ENCODE measurements around the gene FBXO41. TPM values are rescaled to one million over a fixed set of nuclear protein-coding genes. Genes with fewer than 3 reads are reported as not detected.

Gene FBXO41
- total and polyA plus RNA-seq, 9 of the 15 experiments (the other 6 are each of a cell fraction or from before 2014, with no cell fraction given): 0.21 to 8.2 (median 3.5) TPM

- Histone ChIP-seq H4K20me1 (replicated peaks; ENCODE audit: control insufficient read depth, insufficient read depth, low read length) (peaks cover 5% of the 10 kb centered on the region; the same call in 1 of the 2 replicates), H3K9me3 (replicated peaks; ENCODE audit: control insufficient read depth, insufficient read depth, low read depth, low read length) (no peaks in the 10 kb centered on the region), H3K79me2 (ENCODE audit: control insufficient read depth, insufficient read depth, low read length) (no peaks in the 10 kb centered on the region), H3K9ac (ENCODE audit: insufficient read depth in 1 of 2, low read depth in 2 of 2, low read length in 2 of 2) (no peak overlapping the region), H2AFZ (ENCODE audit: low read depth, low read length) (no peak overlapping the region), H3K4me2 (ENCODE audit: insufficient read depth, low read length) (no peak overlapping the region), H3K4me3 (no peak overlapping the region), H3K27ac (ENCODE audit: extremely low read depth, low read depth, low read length) (no peak overlapping the region), H3K27me3 (ENCODE audit: control insufficient read depth in 2 of 2, insufficient read depth in 2 of 2, low read length in 2 of 2) (peaks cover 0 to 8% of the 10 kb centered on the region in 2 experiments; a peak in 1 of 5 replicates), H3K4me1 (replicated peaks in 1 of 2; ENCODE audit: control insufficient read depth in 2 of 2, insufficient read depth in 2 of 2, low read length in 2 of 2) (peaks cover 0 to 2% of the 10 kb centered on the region in 2 experiments; a peak in 2 of 5 replicates), H3K9me1 (ENCODE audit: control insufficient read depth, insufficient read depth, low read length) (no peaks in the 10 kb centered on the region), H3K36me3 (ENCODE audit: control insufficient read depth, insufficient read depth, low read length) (peaks cover 6% of the 10 kb centered on the region; the same call in 1 of the 3 replicates)
- ChIA-PET CTCF (ENCODE audit: low intra/inter-chr PET ratio) (no interaction called here), POLR2A (interaction anchor here (1.7 kb wide), 1 partner anchor 11 kb away, joined by 9 read pairs; no protein-coding TSS in a partner anchor)
- DNase-seq (ENCODE audit: extremely low read depth in 1 of 4, low spot score in 3 of 4) (no peak), FAIRE-seq (no peak), ATAC-seq (no peak)
- WGBS (ENCODE audit: insufficient coverage, low coverage, missing lambda C conversion rate): 35% methylated on average over 8 of the region's 14 CpGs
- intact Hi-C loops (cut with micrococcal nuclease) (no loop called here), in situ Hi-C loops (cut with MboI) (no loop called here)
- TF ChIP-seq, protein P1, sequence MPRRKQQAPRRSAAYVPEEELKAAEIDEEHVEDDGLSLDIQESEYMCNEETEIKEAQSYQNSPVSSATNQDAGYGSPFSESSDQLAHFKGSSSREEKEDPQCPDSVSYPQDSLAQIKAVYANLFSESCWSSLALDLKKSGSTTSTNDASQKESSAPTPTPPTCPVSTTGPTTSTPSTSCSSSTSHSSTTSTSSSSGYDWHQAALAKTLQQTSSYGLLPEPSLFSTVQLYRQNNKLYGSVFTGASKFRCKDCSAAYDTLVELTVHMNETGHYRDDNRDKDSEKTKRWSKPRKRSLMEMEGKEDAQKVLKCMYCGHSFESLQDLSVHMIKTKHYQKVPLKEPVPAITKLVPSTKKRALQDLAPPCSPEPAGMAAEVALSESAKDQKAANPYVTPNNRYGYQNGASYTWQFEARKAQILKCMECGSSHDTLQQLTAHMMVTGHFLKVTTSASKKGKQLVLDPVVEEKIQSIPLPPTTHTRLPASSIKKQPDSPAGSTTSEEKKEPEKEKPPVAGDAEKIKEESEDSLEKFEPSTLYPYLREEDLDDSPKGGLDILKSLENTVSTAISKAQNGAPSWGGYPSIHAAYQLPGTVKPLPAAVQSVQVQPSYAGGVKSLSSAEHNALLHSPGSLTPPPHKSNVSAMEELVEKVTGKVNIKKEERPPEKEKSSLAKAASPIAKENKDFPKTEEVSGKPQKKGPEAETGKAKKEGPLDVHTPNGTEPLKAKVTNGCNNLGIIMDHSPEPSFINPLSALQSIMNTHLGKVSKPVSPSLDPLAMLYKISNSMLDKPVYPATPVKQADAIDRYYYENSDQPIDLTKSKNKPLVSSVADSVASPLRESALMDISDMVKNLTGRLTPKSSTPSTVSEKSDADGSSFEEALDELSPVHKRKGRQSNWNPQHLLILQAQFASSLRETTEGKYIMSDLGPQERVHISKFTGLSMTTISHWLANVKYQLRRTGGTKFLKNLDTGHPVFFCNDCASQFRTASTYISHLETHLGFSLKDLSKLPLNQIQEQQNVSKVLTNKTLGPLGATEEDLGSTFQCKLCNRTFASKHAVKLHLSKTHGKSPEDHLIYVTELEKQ (CRISPR knock-in tag; IDR thresholded peaks at IDR 0.05): no peak
- TF ChIP-seq ZNF778 (CRISPR knock-in tag; IDR thresholded peaks at IDR 0.05) (no peak), FOXA3 (CRISPR knock-in tag; conservative IDR thresholded peaks at IDR 0.05 in 1 of 2, IDR thresholded peaks at IDR 0.05 in 1 of 2) (no peak), MECOM (CRISPR knock-in tag; IDR thresholded peaks at IDR 0.05) (no peak), BDP1 (IDR thresholded peaks at IDR 0.05; ENCODE audit: insufficient read depth, insufficient read length) (no peak), NR2C1 (IDR thresholded peaks at IDR 0.05) (no peak), NR2C1 (tag; IDR thresholded peaks at IDR 0.05) (no peak), RBM15 (IDR thresholded peaks at IDR 0.05; ENCODE audit: insufficient read depth, low read length) (no peak), ZNF175 (CRISPR knock-in tag; IDR thresholded peaks at IDR 0.05; ENCODE audit: low read depth) (no peak), KHSRP (IDR thresholded peaks at IDR 0.05) (no peak), ARID4B (CRISPR knock-in tag; IDR thresholded peaks at IDR 0.05) (no peak), ZNF644 (tag; IDR thresholded peaks at IDR 0.05; ENCODE audit: low read depth) (no peak)
- no TSS peak for BruUV-seq (replicated peaks)
Observed at GRCh38 chr2:73268366-73268829, 15.9 kb downstream of the FBXO41 start.
